ENCODE data around the gene ABLIM2.

The ABLIM2 gene

GRCh38 chr4:8078610-8079015 lies 80.0 kb downstream of the ABLIM2 start:
- no peak for DNase-seq (ENCODE audit: low read depth)
- H3K4me3 ChIP-seq (ENCODE audit: low read depth, low read length) = no peak overlapping the region
- no peak for TF ChIP-seq CTCF (IDR thresholded peaks at IDR 0.05; ENCODE audit: control insufficient read depth, extremely low read depth, insufficient read depth)

GRCh38 chr4:8078109-8078494 lies 80.5 kb downstream of the ABLIM2 start:
- no peak for TF ChIP-seq CTCF (IDR thresholded peaks at IDR 0.05; ENCODE audit: control insufficient read depth, extremely low read depth, insufficient read depth)
- H3K4me3 ChIP-seq (ENCODE audit: low read depth, low read length) = no peak overlapping the region
- DNase-seq (ENCODE audit: low read depth) = no peak

- H3K4me3 ChIP-seq (ENCODE audit: low read depth, low read length) = no peak overlapping the region
- no peak for DNase-seq (ENCODE audit: low read depth)
- no peak for TF ChIP-seq CTCF (IDR thresholded peaks at IDR 0.05; ENCODE audit: control insufficient read depth, extremely low read depth, insufficient read depth)
These were observed 81.2 kb downstream of the ABLIM2 start for GRCh38 chr4:8077181-8078108.

GRCh38 chr4:8076023-8076422 lies 82.6 kb downstream of the ABLIM2 start:
- no peak for TF ChIP-seq CTCF (IDR thresholded peaks at IDR 0.05; ENCODE audit: control insufficient read depth, extremely low read depth, insufficient read depth)
- H3K4me3 ChIP-seq (ENCODE audit: low read depth, low read length) = no peak overlapping the region
- no peak for DNase-seq (ENCODE audit: low read depth)

GRCh38 chr4:8073206-8073863 lies 85.3 kb downstream of the ABLIM2 start:
- no peak overlapping the region for H3K4me3 ChIP-seq (ENCODE audit: low read depth, low read length)
- no peak for TF ChIP-seq CTCF (IDR thresholded peaks at IDR 0.05; ENCODE audit: control insufficient read depth, extremely low read depth, insufficient read depth)
- DNase-seq (ENCODE audit: low read depth) = no peak

- TF ChIP-seq CTCF (IDR thresholded peaks at IDR 0.05; ENCODE audit: control insufficient read depth, extremely low read depth, insufficient read depth) = no peak
- no peak overlapping the region for H3K4me3 ChIP-seq (ENCODE audit: low read depth, low read length)
- no peak for DNase-seq (ENCODE audit: low read depth)
These were observed 86.2 kb downstream of the ABLIM2 start for GRCh38 chr4:8072235-8072968.
